Sciatic nerve (tissue), 2 donors: ENCODE data around the gene PLPP4. TPM values are rescaled to one million over a fixed set of nuclear protein-coding genes. Genes with fewer than 3 reads are reported as not detected.

Experiments
- ATAC-seq: fragments of 200-7000 bp; cut with Tn5 transposase; one replicate; pipeline ENCODE4 v1.9.1; 2020; ENCODE audit warnings: mild to moderate bottlenecking, moderate library complexity
- DNase-seq: peaks from one replicate; pipeline ENCODE4 v3.0.0-alpha.2; 2020; ENCODE audit warnings: low spot score
- intact Hi-C: fragments of 100-400 bp; cut with DNase I; formaldehyde crosslinking; loops from one replicate; pipeline ENCODE4 v1.14.2; 2022
- total RNA-seq: library from RNA; stranded (reverse); fragmentation: NEBNext Ultra II Directional; extraction: Animal tissue kit (Norgen Biotek cat#: 25700); gene quantifications from one replicate; pipeline ENCODE4 v1.2.1, GENCODE V29; 2021
- donor health status: DM: no; HTN: no; CAD: no.
- donor health status: DM: no; HTN: no; CAD: no.

Gene PLPP4
- total RNA-seq, 1 donor from 2014 or later = 2.1 TPM

- ATAC-seq (no peak), DNase-seq (no peak)
- intact Hi-C loops = no loop called here
Observed at GRCh38 chr10:120632942-120633341, 175.9 kb downstream of the PLPP4 start.

DNA sequence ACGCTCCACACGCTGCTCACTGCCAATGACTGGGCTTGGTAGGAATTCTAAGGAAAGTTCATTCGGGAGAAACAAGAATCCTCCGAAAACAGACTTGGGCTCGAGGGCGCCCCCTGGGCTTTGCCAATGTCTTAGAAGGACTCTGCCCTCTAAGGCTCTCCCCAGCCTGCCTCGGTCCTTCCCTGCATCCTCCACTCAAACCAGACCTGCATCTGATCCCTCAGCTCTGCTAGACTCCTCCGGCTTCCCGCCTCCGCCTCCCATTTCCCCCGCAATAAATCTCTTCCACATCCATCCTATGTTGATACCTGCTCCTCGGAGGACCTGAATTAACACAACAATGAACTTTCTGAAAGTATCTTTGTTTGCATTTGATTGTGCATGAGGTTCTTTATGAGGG lies 177.6 kb downstream of the PLPP4 start:
- no peak for DNase-seq
- intact Hi-C loops = no loop called here
- no peak for ATAC-seq
